ENCODE measurements around the gene TPCN2.

TPCN2 gene

GRCh38 chr11:69078930-69079605 is 30.3 kb downstream of the TPCN2 start:
- DNase-seq = no peak

GRCh38 chr11:69079661-69080256 is 31.0 kb downstream of the TPCN2 start:
- DNase-seq = no peak

DNA sequence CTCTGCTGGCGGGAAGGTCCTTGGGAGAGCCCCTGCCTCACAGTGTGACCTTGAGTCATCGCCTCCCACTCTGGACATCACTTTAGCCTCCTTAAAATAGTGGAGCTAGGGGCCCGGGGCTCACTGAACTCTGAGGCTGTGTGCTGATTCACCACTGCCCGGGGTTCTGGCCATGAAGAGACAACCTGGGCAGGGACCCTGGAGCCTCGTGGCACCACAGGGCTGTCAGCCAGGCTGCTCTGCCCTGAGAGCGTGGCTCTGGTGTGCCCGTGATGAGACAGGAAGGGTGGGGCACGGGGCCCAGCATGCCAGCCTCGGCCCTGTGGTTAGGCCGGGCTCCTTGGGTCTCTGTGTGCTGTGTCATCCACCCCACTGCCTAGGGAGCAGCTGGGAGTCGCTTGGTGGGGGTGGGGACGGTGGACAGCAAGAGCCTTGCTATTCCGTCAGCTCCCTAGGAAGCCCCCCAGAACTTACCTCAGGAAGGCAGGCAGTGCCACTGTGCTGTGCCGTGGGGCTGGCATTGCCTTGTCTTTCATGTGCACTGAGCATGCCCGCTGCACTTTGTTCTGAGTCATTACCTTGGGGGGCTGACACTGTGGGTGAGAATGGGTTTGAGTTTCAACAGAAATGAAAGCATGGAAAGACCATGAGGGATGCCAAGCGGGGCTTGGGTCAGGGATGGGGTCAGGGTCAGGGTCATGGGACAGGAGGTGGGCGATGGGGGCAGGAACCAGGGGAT is 31.7 kb downstream of the TPCN2 start:
- no peak for DNase-seq

DNA sequence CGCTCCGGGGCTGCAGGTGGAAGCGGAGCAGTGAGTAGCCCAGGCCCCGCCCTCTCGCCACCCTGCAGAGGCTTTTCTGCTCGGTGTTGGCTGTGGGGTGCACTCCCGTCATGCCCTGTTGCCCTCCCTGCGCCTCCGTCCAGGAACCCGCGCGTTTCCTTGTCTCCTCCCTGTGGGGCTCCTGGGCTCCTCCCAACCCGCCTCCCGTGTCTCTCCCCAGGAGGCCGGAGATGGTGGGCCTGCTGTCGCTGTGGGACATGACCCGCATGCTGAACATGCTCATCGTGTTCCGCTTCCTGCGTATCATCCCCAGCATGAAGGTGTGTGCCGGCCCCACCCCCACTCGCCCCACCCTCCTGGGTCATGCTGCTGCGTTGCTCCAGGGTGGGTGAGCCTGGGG is 32.4 kb downstream of the TPCN2 start:
- DNase-seq = no peak

DNA sequence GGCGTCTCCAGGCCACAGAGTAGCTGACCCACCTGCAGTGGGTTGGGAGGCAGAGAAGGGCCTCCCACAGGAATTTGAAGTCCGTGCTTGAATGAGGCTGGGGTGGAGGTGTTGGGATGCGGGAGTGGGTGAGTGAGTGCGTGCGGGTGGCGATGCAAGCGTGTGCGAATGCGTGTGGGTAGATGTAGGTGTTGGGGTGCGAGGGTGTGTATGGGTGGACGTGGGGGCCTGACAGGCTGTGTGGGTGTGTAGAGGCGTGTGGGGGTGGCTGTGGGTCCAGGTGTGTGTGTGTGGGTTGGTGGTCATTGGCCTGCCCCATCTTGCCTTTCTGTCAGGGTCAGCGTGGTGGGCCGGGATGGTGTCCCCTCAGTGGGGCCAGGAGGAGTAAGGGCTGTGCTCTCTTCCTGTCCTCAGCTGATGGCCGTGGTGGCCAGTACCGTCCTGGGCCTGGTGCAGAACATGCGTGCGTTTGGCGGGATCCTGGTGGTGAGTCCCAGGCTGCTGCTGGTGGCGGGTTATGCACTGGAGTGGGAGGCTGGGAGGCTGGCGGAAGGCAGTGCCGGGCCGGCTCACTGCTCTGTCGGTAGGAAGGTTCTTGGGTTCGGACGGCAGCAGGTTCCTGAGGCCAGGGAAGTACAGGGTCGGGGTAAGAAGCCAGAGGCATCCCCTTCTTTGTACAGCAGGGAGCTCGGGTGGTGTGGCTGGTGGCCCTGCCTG is 35.0 kb downstream of the TPCN2 start:
- no peak for DNase-seq

DNA sequence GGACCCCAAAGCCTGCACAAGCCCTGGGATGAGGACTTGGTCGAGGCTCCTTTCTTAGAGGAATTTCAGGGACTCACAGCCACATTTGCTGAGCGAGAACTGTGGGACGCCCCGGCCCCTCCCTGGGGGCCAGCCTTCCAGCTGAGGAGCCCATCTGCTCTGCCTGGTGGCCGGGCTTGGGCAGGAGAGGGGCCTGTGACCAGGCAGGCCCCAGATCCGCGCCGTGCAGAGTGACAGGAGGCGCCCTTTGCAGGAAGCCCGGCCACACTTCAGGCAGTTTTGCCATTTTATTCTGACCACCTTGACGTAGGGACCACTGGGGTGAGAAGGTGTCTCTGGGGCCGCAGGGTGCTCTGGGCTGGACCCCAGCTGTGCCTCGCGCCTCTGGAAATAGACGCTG is 35.6 kb downstream of the TPCN2 start:
- no peak for DNase-seq

DNA sequence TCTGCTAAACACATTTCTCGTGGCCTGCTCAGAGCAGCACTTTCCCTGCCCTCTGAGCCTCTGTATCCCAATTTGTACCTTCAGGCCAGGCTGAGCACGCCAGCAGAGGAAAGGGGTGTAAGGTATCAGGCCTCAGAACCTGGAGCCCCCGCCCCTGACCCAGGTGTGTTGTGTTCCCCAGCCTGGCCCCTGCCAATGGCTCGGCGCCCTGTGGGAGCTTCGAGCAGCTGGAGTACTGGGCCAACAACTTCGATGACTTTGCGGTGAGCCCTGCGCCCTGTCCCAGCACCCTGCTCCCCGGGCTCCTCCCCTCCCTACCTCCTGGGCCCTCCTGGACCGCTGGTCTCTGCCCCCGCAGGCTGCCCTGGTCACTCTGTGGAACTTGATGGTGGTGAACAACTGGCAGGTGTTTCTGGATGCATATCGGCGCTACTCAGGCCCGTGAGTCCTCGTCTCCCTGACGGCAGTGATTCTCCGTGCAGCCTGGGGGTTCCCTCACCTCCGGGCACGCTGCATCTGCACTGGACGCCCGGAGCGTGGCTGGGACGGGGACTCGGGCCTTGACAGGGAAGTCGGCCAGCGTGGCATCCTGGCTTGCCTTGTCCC is 36.9 kb downstream of the TPCN2 start:
- DNase-seq = no peak

DNA sequence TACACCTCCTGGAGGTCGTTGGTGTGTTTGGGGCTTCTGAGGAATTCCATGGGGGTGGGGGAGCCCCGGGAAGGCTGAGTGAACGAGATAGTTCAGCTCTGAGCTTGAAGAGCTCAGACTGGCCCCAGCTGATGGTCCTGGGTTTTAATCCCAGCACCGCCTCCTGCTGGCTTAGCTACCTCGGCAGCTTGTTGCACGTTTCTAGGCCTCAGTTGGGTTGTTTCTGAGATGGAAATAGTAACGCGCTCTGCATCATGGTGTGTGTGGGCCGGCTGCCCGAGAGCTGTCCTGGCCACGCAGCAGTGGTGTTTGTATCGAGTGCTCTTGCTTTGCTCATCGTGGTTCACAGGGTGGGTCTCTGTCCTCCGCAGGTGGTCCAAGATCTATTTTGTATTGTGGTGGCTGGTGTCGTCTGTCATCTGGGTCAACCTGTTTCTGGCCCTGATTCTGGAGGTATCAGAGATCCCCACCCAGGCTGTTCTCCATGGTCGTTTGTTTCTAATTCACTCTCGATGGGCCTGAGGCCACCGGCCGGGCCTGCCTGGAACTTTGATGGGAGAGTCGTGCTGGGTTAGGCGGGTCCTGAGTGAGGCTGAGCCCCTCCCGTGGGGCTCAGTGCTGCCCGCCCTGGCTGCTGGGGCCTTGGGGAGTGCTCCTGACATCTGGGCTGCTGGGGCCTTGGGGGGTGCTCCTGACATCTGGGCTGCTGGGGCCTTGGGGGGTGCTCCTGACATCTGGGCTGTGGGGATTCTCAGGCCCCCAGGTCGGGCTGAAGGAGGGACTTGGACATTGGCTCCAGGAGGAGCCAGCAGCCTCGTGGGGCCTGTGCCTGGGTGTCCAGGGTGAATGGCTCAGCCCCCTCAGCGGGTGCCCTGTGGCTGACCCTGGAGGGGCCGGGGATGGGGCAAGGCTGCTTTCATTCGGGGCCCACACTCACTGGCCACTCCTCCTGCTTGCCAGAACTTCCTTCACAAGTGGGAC is 37.7 kb downstream of the TPCN2 start:
- DNase-seq = no peak

- DNase-seq = no peak
These were observed 38.4 kb downstream of the TPCN2 start for GRCh38 chr11:69087133-69087524.

- DNase-seq = no peak
These were observed 39.1 kb downstream of the TPCN2 start for GRCh38 chr11:69087811-69088210.

GRCh38 chr11:69088676-69089146 is 40.0 kb downstream of the TPCN2 start:
- DNase-seq = no peak

- no peak for DNase-seq
These were observed 40.5 kb downstream of the TPCN2 start for GRCh38 chr11:69089258-69089657.

DNA sequence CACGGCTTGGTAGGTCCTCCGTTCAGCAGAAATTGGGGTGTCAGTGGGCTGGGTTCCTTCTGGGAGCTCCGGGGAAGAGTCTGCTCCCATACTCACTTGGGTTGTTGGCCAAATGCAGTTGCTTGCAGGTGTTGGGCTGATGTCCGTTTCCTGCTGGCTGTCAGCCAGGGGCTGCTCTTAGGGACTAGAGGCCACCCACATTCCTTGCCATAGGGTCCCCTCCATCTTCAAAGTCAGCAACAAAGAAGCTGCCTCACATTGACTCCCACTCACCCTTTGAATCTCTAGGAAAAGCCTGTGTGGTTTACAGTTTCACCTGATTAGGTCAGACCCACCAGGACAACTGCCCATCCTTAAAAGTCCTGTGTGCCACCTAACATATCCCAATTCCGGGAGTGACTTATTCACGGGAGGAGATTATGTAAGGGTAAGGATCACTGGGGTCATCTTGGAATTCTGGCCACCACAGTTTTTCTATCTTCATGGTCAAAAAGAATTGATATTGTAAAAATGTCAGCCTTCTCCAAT is 43.0 kb downstream of the TPCN2 start:
- DNase-seq = no peak

DNA sequence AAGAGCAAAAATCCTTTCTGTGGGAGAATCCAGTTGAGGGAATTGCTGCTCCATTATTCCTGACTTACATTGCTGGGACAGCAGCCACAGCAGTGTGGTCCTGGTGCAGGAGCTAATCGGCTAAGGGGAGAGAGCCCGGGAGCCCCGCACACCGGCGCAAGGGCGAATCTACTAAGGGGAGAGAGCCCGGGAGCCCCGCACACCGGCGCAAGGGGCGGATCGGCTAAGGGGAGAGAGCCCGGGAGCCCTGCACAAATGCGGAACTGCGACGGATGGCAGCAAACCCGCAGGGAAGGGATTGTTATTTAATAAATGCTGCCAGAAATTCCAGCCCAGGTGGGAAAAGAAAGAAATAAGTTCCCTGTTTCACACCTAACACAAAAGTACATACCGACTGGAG is 43.5 kb downstream of the TPCN2 start:
- no peak for DNase-seq

DNA sequence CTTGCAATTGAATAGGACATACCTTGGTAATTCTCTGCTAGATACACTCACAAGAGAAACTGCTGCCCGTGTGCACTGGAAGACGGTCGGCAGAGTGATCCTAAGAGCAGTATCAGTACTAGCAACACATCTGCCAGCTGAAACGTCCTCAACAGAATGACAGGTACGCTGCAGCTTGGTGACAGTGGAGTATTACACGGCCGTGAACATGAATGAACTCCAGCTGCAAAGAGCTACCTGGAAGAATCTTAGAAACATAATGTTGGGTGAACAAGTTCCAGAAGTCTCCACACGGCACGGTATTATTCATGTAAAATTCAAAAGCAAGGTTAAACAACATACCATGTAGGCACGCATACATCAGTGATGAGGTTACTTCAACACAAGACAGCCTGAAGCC is 44.4 kb downstream of the TPCN2 start:
- DNase-seq = no peak

DNA sequence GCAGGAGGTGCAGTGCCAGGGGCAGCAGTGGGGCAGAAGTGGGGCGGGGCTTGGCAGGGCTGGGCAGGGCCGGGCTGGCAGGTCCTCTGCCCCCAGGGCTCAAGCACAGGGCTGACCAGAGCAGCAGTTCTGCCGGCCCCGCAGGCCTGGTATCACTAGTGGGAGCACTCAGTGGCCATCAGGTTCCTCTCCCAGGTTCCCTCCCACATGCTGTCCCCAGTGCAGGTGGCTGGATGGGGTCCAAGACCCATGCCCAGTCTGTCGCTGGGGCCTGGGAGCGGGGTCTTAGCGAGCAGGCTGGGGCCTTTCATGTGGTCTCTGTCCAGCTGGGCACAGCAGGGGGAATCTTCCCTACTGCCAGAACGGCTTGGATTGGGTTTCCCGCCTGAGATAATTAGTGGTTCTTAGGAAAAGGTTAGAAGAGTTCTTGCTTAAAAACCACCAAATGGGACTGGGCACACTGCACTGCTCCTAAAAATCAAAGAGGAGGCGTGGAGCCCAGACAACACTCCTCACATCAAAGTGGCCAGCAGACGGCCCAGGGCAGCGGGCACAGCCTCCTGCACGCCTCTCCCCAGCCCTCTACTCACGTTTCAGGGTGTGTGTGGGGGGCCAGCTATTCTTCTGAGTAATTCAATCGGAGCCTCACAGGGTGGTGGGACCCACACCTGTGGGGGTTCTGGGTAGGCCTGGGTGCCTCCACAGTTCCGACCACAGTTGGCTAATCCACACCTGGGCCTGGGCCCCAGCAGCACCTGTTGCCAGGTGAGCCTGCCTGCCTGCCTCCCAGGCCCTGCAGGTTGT is 45.6 kb downstream of the TPCN2 start:
- no peak for DNase-seq

DNA sequence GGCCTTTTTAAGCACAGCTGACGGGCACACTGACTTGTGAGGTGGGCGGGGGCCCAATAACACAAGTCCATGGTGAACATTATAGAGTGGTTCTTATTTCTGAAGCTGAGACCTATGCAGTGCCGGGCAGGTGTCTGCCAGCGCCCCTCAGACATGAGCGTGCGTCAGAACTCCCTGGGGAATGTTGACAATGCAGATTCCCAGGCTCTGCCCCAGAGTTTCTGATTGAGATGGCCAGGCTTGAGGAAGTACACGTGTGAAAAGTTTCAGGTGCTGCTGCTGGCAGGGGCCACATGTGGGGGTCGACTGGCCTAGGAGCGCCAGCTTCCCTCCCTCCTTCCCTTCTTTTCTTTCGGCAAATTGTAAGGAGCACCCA is 46.2 kb downstream of the TPCN2 start:
- no peak for DNase-seq

GRCh38 chr11:69095300-69095699 is 46.6 kb downstream of the TPCN2 start:
- no peak for DNase-seq

GRCh38 chr11:69096473-69096872 is 47.7 kb downstream of the TPCN2 start:
- no peak for DNase-seq

GRCh38 chr11:69097263-69097662 is 48.5 kb downstream of the TPCN2 start:
- DNase-seq = no peak

- DNase-seq = no peak
These were observed 50.4 kb downstream of the TPCN2 start for GRCh38 chr11:69099180-69099579.

All from SIG-M5 (cell line).